Stimulated activated CD4-positive, alpha-beta T cell treated with anti-CD3 and anti-CD28 coated beads, TNF-alpha, amount 100 ng/mL, for 1 hour (primary cell): ENCODE results near the gene BOD1L1.

ENCODE experiments used
- DNase-seq, 3 donors: peaks; one replicate each; pipeline ENCODE4 v3.0.0-alpha.2; 2020; ENCODE audit warnings: low read depth in 3 of 3, low spot score in 1 of 3

BOD1L1 gene

DNA sequence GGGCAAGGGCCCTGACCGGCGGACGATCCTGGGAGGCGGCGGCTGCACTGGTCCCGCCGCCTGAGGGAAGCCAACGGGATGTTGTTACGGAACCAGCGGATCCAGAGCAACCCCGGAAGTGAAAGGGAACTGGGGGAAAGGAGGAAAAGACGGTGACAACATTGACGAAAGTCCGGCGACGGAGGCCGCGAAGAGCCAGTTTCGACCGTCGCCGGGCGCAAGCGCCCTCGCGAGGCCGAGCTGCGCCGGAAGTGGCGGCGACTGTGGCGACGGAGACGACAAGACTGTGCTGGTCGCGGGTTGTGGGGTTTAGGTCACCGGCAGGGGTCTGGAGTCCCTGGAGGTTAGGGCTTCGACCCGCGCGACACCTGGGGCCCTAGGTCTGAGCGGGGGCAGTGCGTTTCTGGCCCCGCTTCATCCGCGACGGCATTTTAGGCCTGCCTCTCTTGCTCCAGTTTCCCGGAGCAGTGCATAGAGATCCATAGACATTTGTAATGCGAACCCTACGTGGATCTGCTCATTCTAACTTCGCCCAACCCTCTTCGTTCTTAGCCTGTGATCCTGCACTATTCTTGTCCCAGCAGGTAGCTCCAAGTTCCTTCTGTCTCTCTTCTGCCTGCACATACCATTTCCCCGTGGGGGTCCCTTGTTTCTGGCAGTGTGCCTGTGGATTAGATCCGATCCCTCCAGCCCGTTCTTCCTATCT, at the start of gene BOD1L1:
BOD1L1 (minus strand) TSS at position 120 of the 706 bp plus-strand sequence. CDS start 138 bp downstream, outside the sequence.
- DNase-seq: peak; percentile 30 to 64 (median 53)

GRCh38 chr4:13674971-13675370, 47.4 kb upstream of the BOD1L1 start:
- no peak for DNase-seq

DNA sequence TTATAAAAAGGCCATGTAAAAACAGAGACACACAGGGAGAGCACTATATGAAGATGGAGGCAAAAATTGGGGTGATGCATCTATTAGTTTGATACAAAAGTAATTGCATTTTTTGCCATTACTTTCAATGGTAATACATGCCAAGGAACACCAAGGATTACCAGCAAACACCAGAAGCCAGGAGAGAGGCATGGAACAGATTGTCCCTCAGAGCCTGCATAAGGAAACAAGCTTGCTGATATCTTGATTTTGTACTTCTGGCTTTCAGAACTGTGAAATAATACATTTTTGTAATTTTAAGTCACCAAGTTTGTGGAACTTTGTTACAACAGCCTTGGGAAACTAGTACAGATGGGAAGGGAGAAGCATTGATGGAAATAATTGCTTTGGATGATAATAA, 45.6 kb upstream of the BOD1L1 start:
- no peak for DNase-seq

GRCh38 chr4:13670456-13671160, 43.1 kb upstream of the BOD1L1 start:
- no peak for DNase-seq

GRCh38 chr4:13665701-13666660, 38.5 kb upstream of the BOD1L1 start:
- no peak for DNase-seq

- no peak for DNase-seq
Measured at GRCh38 chr4:13659341-13660070, 32.0 kb upstream of the BOD1L1 start.

DNA sequence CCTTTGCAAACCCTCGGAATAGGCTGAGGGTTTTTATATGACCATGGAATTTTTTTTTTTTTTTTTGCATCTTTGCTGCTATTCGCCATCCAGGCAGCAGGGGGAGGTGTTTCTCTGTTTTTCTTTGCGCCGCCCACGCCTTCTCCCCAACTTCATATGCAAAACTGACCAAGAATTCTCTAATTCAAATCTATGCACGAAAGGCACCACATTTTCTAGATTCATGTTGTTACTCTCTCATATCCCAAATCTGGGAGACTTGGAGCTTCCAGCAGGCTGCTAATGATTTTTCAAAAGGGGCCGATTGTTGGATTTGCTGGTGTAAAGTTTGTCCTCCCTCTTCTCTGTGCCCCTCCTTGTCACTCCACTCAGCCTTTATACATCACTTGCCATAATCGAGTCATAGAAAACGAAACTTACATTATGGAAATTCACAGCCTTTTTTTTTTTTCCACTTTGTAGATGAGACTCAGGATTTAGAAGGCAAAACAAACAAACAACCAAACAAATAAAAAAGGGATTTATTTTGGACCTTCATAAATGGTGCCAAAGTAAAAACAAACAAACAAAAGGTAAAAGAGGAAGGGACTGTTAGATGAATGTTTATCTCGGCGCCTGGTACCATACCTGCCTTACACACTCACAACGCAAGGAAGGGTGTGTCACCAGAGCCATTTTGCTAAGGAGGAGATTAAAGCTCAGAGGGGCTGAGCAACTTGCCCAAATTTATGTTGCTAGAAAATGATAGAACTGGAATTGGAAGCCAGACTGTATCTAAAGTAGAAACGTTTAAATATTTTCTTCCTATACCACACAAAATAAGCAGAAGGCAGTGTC, 29.3 kb upstream of the BOD1L1 start:
- DNase-seq: peak in 2 of 3 donors; percentile 33 to 63

GRCh38 chr4:13654162-13654797, 26.8 kb upstream of the BOD1L1 start:
- DNase-seq: peak; percentile 33 to 75 (median 52)

- DNase-seq: no peak
Measured at GRCh38 chr4:13653766-13654161, 26.2 kb upstream of the BOD1L1 start.

- no peak for DNase-seq
Measured at GRCh38 chr4:13647031-13647430, 19.5 kb upstream of the BOD1L1 start.

GRCh38 chr4:13645075-13645474, 17.6 kb upstream of the BOD1L1 start:
- DNase-seq: no peak

- DNase-seq: no peak
Measured at GRCh38 chr4:13642170-13642950, 14.8 kb upstream of the BOD1L1 start.

DNA sequence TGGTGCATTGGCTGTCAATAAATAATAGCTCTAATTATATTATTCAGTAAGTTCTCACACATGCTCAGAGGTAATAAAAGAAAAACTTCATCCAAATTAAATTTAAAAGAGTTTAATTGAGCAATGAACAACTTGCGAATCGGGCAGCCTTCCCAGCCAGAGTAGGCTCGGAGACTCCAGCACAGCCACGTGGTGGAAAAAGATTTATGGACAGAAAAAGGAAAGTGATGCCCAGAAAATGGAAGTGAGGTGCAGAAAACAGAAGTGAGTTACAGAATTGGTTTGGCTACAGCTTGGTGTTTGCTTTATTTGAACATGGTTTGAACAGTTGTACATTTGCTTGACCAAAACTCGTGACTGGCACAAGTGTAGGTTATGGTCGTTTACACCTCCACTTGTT, 13.6 kb upstream of the BOD1L1 start:
- DNase-seq: no peak

DNA sequence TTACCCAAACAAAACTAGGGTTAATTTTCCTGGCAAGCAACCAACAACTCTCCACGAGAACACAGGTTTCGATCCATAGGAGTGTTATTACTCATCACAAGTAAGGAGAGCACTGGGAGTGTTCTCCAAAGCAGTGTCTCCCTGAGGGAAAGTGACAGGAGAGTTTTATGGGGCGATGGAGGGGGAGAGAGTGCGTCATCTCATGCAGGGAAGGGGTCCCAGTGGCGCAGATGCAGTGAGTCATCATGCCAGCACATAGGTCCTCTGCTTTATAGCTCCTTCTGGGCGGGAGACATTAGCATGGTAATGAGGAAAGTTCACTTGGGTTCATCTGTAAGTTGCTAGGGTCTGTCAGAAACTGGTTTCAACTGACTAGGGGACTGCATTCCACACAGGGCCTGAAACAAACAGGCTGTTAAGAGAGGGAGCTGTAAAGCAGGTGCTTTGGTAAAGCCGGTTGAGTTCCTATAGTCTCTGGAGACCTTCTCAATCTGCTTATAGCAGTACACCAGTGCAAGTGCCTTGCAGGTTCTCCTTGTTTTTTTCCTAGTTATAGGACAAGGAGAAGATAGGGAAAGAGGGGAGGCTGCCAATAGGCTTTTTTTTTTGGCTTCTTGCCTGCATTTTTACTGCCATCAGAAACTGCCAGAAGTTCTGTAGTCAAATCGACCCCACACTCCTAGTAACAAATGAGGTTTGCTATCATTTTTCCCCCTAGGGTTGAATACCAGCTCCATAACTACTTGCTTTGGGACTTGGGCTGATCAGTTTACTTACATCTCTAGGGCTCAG, 12.8 kb upstream of the BOD1L1 start:
- no peak for DNase-seq

GRCh38 chr4:13635286-13635799, 7.8 kb upstream of the BOD1L1 start:
- DNase-seq: no peak

GRCh38 chr4:13633671-13634070, 6.1 kb upstream of the BOD1L1 start:
- DNase-seq: no peak

GRCh38 chr4:13627178-13627605, 333 bp downstream of the BOD1L1 start:
- DNase-seq: no peak
